PC-9 (cell line): Measurements from ENCODE around the gene FBXO45.

Experiments used
- EZH2 ChIP-seq: fragments of 200-600 bp; sonication (generic); IDR thresholded peaks from 2 replicates; pipeline ENCODE4 v1.8.0; 2017; ENCODE audit warnings: antibody characterized with exemption, low read depth
- TF ChIP-seq, protein P1 (sequence below): fragments of 200-600 bp; sonication (generic); conservative IDR thresholded peaks from 2 replicates; pipeline ENCODE4 v1.6.1; 2017; ENCODE audit warnings: mixed run types, antibody characterized with exemption, mild to moderate bottlenecking, moderate library complexity

GRCh38 chr3:196531418-196531817 lies 37.0 kb upstream of the FBXO45 start:
- TF ChIP-seq, protein P1, sequence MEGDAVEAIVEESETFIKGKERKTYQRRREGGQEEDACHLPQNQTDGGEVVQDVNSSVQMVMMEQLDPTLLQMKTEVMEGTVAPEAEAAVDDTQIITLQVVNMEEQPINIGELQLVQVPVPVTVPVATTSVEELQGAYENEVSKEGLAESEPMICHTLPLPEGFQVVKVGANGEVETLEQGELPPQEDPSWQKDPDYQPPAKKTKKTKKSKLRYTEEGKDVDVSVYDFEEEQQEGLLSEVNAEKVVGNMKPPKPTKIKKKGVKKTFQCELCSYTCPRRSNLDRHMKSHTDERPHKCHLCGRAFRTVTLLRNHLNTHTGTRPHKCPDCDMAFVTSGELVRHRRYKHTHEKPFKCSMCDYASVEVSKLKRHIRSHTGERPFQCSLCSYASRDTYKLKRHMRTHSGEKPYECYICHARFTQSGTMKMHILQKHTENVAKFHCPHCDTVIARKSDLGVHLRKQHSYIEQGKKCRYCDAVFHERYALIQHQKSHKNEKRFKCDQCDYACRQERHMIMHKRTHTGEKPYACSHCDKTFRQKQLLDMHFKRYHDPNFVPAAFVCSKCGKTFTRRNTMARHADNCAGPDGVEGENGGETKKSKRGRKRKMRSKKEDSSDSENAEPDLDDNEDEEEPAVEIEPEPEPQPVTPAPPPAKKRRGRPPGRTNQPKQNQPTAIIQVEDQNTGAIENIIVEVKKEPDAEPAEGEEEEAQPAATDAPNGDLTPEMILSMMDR: no peak
- TF ChIP-seq EZH2: no peak
